Activated CD4-positive, CD25-positive, alpha-beta regulatory T cell treated with anti-CD3 and anti-CD28 coated beads, Interleukin-2, amount 50 U/mL, for 16 hours (primary cell): ENCODE data around the gene NOC2L.
"Not testable (repeated sequence)": the region's sequence is repeated elsewhere in the genome, so short reads cannot be mapped to it uniquely, and the experiment has no call there.

Source experiments
- DNase-seq: peaks from one replicate; pipeline ENCODE4 v3.0.0-alpha.2; 2020; ENCODE audit warnings: low read depth, low spot score

The NOC2L gene

DNA sequence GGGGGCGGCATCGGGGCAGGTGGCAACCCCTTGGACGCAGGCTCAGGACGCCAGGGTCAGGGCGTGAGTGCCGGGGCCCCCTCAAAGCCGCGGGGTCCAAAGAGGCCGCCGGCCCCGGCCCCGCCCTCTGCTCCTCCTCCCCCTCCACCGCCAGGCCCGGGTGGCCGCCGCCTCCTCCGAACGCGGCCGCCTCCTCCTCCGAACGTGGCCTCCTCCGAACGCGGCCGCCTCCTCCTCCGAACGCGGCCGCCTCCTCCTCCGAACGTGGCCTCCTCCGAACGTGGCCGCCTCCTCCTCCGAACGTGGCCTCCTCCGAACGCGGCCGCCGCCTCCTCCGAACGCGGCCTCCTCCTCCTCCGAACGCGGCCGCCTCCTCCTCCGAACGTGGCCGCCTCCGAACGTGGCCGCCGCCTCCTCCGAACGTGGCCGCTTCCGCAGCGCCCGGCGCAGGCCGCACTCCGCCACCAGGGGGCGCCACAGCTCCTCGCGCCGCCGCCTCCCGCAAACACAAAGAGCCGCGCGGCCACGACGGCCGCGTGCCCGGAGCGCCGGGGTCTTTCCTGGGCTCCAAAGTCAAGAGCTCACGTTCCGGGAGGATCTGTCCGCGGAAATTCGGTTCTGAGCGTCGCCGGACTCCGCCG lies 54.6 kb downstream of the NOC2L start:
- peak; percentile 59 for DNase-seq

DNA sequence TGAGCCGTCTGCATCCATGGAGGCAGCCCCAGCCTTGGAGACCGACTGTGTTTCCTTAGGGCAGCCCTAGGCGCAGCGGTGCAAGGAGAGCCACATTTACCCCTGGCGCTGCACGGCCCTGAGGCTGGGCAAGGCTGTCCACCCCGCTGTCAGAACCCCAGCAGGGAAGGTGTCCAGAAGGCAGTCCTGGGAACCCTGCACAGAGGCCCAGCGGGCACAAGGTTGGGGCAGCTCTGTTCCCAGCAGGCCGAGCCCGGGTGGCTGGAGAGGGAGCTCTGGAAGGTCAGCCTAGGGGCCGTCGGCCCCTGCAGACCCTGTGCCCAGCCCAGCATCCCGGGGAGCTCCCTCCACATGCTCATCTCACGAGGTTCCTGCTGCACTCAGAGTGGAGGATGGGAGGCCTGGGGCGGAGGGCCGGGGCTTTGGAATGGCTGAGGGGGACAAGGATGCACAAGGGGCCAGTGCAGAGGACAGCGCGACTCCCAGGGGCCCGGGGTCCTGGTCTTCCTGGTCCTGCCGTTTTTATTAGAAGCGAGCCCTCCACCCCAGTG lies 55.3 kb downstream of the NOC2L start:
- no peak for DNase-seq

DNA sequence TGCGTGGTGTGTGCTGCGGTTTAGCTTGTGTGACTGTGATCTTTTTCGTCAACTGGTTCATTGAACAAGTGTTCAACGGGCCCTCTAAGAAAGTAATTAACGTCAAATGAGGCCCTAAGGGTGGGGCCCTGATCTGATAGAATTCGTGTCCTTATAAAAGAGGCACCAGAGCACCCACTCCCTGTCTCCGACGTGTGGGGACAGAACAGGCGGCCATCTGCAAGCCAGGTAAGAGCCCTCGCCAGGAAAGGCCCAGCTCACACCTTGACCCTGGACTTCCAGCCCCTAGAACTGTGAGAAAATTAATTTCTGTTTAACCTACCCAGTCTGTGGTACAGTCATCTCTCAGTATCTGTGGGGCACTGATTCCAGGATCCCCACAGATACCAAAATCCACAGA lies 55.8 kb downstream of the NOC2L start:
- no peak for DNase-seq

DNA sequence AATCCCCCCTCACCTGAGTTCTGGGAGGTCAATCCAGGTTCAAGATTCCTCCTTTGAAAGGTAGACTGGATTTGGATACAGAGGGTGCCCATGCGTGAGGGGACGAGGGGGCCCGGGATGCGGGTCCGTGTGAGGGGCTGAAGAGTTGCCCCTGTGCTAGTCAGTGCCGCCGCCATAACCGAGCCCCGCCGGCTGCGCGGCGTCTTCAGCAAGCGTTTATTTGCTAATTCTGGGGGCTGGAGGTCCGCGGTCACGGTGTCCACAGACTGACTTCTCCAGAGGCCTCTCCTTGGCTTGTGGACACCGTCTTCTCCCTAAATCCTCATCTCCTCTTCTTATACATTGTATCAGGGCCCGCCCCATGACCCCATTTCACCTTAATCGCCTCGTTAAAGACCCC lies 56.3 kb downstream of the NOC2L start:
- no peak for DNase-seq

DNA sequence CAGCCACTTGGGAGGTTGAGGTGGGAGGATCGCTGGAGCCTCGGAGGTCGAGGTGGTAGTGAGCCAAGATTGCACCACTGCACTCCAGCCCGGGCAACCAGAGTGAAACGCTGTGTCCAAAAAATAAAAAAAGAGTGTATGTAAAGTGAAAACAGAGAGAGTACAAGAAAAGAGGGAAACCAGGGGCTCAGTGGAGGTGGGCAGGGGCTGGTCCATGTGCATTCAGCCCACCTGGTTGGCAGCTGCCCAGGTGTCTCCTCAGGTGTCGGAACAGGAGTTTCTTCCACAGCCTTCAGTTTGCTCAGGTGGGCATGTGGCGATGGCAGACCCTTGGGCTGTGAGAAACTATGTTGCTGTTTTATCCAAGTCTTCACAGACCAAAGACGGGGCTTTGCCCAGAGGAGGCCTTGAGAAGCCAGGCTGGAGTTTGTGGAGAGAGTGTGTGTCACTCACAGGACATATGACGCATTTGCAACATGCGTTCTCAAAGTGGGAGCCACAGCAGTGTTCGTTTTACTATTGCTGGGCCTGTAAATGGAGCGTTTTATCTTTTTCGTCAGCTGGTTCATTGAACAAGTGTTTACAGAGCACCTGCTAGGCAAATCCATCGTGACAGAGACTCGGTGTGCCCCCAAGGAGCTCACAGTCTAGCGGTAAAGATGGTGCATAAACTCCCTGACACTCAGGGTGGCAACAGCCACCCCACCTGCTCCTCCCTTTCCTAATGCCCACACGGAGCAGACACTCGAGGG lies 57.8 kb downstream of the NOC2L start:
- DNase-seq = no peak

DNA sequence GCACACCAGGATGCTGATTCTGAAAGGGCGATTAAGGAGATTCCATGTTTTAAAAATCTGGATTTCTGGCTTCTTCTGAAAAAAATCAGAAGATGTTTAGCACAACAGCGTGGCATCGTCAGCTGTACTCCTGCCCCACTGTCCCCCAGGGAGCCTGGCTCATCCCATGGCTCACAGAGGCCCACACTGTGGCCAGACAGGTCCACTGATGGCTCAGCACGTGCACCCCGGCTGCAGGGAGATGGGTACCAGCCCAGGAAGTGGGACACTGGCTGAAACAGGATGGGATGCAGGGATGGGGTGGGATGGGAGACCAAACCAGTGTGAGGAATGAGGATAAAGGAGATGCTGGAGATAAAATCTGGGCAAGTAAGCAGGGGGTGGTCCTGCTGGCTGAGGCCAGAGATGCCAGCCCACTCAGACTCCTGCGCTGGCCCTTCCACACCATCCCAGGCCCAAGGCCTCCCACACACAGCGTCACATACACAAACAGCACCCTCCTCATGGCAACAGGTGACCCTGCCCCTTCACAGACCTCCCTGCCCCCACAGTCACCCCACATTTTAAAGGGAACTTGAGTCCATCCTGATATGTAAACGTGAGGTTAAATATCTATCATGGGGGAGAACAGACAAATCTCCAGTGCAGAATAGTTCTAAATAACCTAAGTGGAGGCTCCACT lies 59.3 kb downstream of the NOC2L start:
- no peak for DNase-seq

DNA sequence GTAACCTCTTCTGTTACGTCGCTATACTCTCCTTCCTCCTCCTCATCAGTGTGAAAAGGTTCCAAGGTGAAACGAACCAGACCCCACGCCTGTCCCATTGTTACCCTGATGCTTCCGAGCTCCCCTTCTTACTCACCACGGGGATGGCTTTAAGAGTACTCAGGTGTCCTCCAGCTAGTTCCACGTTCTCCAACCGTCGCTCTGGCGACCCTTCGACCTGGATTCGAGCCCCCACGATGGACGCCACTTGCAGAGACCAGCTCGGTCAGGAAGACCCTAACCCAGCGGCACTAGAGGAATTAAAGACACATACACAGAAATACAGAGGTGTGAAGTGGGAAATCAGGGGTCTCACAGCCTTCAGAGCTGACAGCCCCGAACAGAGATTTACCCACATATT lies 61.1 kb downstream of the NOC2L start:
- not testable (repeated sequence) for DNase-seq

DNA sequence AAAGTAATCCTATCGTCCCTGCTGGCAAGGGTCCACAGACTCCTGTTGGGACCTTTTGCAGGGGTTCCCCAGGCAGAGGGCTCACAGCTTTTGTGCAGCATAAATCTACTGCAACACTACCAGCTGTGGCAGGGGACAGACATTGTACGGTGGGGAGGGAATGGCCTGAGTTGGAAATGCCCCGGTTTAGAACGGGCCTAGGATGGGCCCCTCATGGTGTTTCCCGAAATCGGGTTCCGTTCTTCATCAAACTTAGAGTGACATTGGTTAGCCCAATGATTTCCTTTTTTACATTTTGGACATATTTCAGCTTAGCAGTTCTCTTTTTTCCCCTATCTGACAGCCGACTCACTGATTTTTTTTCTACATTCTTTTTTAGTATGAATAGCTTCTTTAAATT lies 61.8 kb downstream of the NOC2L start:
- DNase-seq = no peak
